Hematopoietic multipotent progenitor cell treated with erythropoietin and hydrocortisone succinate and interleukin-3 and kit ligand, for 8 days (in vitro differentiated cells): ENCODE measurements around the gene CELF2.

Experiments
- DNase-seq: peaks from one replicate; pipeline ENCODE4 v3.0.0-alpha.2; 2015

CELF2 gene

DNA sequence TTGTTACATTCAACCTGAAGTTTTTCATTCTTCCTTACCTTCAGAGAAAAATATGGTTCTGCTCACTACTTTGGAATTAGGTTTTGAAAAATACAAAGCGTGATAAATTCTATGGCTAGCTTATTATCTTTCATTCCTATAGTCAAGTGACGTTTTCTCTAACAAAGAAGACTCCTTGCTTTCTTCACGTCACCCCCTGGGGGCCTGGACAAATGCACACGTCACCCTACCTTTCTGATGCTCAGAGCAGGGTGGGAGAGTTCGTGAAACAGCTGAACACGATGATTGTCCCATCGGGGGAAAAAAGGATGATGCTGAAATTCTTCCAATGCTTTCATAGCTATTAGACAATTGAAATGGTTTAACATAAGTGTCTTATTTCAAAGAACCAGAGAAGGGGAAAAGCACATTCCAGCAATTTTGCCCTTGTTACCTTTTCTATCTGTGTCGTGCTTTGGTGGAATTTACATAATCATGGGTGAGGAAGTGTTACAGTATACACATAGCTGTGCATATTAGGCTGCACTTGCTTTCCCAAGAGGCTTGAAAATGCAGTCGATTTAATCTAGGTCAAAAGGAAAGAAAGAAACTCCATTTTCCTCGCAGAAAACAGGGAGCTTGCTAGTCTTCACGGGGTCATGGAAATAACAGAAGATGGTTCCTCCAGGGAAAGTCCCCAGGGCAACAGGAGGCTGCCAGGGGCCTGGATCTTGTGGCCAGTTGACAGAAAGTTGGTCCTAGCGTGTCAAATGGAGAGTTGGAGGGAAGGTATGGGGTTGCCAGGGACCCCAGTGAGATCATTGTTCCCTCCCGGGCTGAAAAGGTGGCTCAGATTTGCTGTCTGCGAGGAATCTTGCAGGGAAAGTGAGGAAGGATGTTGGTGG, 189.2 kb downstream of the CELF2 start:
- DNase-seq = no peak

DNA sequence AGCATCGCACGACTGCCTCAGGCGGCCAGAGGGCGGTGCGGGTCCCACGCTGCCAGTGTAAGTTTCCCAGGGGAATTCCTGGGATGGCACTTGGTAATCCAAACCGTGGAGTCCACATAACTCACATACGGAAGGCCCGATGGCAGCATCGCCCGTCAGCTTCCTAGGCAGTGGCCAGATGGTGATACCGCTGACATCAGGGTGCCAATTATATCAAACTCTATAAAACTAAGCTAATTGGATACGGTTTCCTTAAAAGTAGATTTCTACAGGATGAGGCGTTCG, 189.8 kb downstream of the CELF2 start:
- DNase-seq = no peak

DNA sequence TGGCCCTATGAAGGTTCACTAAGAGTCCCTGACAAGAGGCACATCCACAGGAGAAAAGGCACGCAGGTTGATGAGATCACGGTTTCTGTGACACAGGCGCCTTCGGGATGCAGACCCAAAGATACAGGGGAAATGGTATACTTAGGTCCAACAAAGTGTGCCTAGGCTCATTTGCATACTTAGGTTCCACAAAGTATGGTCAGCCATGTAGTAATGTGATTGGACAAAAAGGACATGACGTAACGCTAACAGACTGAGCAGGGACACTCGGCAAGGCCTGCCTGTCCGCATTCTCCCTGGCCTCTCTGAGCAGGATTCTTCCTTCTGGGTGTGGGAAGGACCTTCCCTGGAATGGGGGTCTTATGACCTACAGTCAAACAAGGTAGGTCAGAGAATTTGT, 190.6 kb downstream of the CELF2 start:
- no peak for DNase-seq

DNA sequence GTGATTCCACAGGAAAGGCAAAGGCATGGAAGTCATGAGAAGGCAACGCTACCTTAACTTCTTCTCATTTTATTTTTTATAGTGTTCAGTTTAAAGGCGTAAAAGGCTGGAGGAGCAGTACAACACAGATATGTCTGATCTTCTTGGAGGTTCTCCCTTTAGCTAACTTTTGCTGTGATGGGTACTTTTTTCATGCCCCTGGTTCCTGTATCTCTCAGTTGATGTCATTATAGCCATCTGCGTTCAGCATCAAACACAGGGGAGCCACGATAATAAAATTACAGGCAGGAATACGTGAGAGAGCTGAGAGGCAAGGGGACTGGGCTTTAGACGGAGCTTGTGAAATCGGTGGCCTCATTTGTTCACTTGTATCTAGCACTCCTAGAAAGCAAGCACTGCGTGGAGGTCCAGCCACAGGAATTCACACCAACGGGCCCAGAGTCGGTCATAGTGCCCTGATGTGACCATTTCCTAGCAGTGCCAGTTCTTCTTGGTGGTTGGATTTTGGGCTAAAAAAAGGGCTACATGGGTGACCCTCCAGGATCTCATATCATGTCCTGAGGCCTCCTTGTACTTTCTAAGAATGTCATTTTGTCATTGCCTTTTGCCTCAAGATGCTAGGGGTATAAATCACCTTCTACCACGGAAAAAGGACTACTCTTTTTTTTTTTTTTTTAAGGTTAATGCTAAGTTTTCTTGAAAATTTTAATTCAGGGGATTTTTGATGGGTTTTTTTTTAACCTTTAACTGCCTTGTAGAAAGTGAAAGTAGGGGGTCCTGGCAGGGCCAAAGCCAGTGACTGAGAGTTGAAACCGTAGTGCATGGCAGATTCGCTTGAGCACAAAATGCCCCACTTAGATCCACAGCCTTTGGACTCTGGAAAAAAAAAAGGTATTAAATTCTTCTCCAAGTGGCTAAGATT, 191.5 kb downstream of the CELF2 start:
- DNase-seq = no peak

DNA sequence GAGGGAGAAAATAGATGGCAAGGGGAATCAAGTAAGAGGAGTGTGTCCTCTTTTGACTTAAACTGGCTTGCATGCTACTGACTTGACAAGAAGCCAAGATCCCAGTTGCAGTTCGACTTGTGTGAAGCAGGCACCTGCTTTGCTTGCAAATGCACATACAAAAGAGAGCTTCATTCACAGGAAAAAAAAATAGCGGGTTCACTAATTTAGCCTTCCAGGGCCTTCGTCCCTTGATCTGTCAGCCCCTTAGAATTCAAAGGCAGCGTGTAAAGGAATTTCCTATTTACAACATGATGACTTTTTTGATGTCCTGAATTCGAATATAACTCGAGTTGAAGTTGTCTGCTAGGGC, 192.1 kb downstream of the CELF2 start:
- DNase-seq = peak; percentile 25

DNA sequence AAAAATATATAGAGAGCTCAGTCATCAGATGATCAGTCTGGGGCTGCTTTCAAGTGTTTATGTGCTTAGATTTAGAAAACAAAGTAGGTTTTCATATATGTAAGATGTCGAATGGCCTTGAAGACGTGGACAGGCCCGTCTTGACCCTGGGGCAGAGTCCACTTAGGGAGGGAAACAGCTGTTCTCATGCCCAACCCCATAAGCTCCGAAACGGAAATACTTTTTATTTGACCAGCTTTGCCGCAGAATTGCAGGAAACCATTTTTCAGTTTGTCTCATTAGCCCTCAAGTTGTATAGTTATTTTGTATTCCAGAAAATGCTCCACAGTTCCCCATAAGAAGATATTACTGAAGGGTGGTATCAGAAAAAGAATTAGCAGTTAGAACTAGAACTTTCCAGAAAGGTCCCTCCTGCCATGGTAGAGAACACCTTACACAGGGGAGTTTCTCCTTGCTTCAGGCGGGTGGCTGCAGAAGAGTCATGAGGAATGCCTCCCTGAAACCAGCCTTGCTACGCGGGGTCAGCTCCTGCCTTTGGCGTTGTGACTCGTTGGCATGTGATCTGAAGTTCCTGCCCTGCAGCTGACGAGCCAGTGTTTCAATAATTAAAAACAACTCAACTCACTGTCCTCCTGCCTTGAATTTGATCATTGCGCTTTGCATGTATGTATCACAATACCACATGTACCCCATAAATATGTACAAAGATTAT, 192.7 kb downstream of the CELF2 start:
- peak; percentile 21 for DNase-seq

DNA sequence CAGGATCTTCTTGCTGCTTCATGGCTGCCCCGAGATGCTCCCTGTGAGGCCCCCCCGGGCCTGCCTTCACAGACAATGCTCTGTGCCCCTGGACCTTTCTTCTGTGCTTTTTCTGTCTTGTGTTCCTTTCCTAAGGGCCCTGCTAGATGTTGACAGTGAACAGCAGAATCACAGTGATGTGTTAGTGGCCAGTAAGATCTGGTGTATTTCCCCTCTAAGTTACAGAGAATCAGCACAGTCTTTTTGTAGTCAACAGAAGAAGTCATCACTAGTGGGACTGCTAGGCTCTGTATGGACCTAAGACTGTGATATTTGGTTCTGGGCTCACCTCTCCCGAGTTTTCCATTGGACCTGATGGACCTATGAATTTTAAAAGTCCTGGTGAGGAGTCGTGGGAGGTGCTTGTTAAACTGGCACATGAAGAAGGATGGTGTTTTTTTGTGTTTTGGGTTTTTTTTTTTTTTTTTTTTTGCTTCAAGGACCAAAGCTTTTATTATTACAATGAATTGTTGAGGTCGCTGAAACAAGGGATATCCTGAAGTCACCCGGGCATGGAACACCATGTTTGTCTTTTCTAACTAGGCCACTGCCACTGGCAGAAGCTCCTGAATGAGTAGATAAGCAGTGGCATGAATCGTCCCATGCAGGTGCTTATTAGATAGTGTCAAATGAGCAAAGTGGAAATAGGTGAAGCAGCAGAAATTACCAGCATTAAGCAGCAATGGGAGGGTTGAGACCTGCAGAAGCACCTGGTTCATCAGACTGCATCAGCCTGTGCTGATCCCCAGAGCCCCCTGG, 194.8 kb downstream of the CELF2 start:
- peak; percentile 25 for DNase-seq

DNA sequence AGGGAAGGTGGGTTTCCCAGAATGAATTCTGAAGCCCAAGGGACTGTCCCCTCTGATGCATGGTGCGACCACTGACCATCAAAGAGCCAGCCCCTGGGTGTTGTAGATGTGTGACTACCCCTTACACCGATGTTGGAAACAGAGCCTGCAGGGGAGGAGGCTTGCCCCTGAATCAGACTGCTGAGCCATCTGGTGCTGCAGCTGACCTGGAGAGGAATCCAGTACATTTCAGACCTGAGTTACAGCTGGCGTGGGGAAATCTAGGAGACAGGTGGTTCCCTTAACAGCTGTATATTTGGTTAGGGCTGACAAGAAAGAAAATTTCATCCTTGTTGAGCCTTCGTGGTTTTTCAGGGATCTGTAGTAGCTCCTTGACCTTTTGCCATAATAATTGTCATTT, 195.5 kb downstream of the CELF2 start:
- DNase-seq = no peak

DNA sequence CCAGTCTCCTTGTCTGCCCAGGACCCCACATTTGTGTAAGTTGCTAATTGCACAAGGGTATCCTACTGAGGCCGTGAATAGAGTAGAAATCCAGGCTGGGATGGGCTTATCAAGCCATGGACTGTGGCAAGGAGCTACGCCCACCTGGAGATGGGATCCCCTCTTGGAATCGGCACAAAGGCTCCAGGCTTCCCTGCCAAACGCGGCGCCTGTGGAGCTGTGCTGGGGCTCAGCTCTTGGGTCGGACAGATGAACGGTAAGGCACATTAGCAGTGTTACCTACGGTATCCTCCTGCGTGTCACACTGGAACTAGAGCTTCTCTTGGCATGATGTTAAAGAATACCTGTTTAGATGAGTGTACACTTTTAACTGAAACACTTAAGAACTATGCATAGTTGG, 196.7 kb downstream of the CELF2 start:
- DNase-seq = no peak

DNA sequence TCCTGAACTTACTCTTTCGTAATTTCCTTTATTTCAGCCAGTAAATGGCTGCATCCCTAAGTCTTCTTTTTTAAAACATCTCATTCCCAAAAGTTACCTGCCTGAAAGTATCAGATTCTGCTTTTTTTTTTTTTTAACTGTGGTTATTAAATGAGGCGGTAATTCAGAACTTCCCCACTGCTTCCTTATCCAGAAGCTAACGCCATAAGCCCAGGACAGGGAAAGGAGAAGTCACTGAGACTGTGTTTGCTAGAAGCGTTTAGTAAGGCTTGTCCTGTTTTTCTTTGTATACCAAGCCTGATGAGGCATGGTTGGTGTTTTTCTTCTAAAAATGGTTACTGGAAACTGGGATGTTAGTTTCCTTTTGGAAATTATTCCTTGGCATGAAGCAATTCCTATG, 197.8 kb downstream of the CELF2 start:
- no peak for DNase-seq

DNA sequence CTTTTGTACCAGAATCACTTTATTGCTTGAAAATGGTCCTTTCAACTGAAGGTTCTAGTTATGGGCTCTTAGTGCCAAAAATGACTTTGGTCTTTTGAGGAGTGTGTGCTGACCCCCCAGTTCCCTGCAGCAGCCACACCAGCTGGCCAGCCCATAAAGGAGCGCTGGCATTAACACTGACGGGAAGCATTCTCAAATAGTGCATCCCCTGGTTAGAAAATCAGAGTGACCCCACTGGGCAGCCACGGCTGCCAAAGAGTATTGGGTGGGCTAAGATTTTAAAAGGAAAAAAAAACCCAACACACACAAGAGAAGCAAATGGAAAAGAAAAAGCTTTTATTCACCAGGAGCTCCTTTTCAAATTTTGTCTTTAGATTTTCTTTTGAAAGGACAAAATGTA, 199.8 kb downstream of the CELF2 start:
- no peak for DNase-seq

DNA sequence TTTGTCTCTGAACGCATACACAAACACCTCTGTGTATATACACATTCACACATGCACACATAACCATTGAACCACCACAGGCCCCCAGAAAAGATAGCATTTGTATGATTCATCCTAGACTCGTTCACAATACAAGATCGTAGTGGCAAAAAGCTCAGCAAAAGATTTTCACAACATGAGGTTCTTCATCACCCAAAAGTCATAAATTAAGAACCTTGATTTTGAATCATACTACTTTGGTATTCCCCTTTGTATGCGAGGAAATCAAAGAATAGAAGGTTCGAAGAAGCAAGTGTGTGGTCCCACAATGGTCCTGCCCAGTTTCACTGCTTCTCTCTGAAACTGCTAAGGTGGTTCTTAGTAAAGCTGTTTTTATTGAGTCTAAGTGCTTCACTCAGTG, 200.7 kb downstream of the CELF2 start:
- DNase-seq = no peak

DNA sequence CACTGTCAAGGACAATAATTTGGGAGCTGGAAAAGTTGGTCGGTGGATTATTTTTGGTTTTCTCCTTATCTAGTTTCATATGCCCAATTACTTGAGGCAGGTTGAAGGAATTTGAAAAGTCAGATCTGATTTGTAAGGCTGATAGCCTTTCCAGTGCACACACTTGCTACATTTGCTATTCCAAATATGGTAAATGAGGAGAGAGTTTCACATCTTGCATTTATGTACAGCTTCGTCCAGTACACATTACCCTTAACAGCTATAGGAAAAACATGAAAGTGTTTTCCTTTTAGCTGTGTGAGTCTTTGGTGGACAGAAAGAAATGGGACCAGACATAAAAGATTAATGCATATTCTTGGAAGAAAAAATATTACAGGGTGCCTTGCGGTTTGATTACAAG, 201.8 kb downstream of the CELF2 start:
- no peak for DNase-seq

DNA sequence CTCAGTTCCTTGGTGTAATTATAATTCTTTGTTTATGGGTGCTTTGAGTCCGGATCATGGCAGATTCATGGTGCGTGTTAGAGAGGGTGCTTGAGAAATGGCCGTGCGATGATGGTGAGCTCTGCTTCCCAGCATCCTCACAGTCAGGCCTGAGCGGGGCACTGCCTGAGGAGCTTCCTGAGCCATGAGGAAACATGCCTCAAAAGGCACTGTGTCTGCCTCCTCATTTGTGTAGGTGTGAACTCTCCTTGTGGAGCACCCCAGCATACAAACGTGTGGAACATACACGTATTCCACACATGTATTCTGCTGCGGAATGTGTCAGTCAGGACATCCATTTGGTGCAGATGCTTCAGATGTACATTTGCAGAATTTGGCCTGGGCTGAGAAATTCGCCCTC, 205.4 kb downstream of the CELF2 start:
- no peak for DNase-seq

DNA sequence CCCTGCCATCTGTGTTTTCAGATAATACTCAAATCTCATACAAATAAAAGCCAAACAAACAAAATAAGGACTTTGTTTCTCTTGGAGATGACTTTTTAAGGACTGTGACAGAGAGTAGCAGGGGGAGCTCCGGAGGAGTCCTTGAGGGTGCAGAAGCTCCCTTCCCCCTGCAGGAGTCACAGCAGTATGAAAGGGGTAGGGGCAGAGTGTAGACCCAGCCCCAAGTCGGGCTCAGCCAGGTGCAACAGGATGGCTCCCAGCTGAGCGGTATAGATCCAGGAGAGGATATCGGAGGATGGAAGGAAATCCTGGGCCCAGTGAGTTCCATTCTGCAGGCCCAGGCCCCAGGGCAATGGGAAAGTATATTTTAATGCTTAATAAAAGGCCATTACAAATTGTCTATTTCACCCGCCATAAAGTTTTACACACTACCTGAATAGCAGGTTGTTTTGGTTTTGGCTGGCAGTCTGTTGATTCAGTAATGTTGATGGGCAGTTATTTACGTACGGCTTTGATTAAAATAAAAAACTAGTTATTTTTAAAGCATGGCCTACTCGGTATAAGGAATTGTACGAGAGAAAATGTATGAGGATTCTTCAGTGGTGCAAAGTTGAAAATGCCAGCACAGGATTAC, 206.0 kb downstream of the CELF2 start:
- no peak for DNase-seq

DNA sequence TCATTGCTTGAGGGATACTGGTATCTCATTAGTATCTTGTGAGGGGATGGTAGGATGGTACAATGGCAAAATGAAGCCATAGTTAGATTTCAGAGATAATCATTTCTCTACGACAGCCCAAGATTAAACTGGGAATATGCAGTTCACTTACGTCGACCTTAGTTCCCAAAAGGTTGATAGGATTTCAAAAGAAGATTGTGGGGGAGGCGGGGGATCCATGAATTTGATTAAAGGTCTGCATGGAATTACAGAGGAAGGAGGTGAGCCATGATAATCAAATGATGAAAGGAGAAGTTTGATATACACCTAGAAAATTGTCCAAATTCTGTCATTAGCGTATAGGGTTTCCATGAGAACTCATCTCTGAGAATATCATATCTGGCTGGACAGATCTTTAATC, 206.6 kb downstream of the CELF2 start:
- no peak for DNase-seq

DNA sequence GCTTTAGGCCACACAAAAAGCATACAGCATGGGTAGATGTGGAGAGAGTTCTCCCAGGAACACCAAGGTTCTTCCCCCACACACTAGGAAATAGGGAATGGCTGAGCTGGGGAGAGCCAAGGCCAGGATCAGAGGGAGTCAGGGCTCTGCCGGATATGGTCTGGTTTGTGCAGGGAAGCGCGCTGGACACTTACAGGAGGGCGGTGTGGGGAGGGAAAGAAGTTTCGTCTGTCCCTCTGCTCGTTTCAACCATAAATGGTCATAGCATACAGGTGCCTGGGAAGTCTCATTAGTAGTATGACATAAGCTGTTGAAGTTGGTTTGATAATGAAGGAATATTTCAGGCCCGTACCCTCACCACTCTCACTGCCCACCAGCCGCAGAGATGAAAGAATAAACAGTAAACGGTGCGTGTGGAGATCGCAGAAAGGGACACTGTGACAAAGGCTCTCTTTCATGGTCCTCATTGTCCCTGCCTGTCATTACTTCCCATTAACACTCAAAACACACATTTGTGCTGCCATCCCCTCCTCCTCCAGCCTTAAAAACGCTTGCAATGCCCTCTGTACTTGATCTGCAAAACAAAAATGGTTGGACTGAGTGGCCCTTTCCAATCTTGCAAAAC, 207.2 kb downstream of the CELF2 start:
- DNase-seq = no peak

DNA sequence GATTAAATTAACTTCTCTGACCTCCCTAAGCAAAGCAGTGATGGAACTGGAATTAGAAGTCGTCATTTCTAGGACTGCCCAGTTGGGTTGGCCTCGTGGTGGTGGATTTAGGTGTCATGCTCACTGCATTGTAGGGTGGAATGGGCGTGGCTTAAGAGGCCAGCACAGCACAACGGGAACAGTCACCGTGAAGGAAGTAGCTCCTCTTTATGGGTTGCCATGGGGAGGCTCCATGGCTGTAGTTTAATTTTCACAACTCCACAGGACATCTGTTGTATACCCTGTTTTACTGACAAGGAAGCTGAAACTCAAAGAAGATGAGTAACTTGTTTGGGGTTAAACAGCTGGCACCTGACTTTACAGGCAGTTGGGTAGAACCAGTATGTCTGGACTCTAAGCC, 208.3 kb downstream of the CELF2 start:
- peak; percentile 49 for DNase-seq

DNA sequence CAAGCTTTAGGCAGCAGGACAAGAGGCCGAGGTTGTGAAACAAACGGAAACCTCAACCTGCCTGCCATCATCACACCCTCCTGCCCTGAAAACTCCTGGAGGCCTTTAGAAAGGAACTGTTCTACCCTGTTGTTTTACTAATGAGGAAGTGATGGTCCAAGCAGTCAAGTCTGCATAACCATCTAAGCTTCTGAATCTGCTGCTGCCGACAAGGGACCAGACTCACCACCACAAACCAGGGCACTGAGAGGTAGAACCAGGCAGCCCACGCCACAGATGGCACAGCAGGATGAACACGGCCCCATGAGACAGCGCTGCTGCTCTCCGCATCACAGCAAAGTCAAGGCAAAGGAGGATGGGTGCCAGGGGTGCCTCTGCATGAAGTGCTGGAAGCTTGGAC, 209.4 kb downstream of the CELF2 start:
- no peak for DNase-seq

DNA sequence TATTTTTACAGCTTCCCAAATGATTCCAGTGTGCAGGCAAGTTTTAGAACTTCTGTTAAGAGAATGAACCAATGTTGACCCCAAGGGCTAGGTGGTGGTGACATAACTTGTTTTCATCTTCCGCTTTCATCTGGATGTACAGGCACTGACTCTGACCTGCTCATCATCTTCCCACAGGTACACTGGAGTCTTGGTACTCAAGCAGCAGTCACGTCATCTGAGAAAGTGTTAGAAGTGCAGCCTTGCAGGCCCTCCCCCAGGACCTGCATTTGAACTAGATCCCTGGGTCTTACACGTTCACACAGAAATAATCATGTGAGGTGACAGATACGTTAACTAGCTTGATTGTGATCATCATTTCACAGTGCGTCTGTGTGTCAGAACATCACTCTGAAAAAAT, 212.2 kb downstream of the CELF2 start:
- DNase-seq = no peak

DNA sequence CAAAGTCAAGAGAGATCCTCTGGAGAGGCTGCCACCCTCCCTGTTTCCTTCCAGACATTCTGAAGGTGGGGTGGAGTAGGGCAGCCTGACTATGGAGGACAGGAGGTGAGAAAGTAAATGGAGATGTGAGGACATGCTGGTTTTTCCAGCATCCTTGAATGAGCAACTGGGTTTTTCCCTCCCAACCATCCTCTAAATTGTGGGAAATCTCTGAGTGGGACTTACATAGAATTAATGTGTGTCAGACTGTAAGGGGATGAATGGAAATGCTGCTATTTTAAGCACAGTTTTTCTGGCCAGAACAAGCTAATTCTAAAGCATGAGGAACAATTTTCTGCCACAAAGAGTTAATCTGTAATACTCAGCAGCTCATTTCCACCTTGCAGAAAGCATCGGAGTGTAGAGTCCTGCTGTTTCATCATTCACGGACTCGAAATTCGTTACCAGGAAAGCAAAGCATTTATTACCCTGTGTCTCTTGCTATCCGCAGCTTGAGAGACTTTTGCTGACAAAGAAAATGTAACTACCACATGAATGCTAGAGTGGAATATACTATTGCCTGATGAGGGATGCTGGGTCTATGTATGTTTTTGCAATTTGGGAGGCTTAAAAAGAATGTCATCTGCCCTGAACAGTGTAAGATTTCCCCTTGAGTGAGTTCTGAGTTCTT, 213.0 kb downstream of the CELF2 start:
- DNase-seq = no peak
